Endothelial cell (in vitro differentiated cells): ENCODE data around the gene KIAA1671. TPM values are rescaled to one million over a fixed set of nuclear protein-coding genes. Genes with fewer than 3 reads are reported as not detected.

Experiments
- DNase-seq: peaks from one replicate; pipeline ENCODE4 v3.0.0; 2021; ENCODE audit warnings: low spot score
- H3K27ac Mint-ChIP-seq: one replicate; pipeline ENCODE4 v1.8.0; 2021; ENCODE audit warnings: mixed read lengths, inconsistent platforms; ENCODE audit not compliant: unreplicated experiment
- H3K27me3 Mint-ChIP-seq: one replicate; pipeline ENCODE4 v1.8.0; 2021; ENCODE audit warnings: mild to moderate bottlenecking, moderate library complexity, mixed read lengths, inconsistent platforms; ENCODE audit not compliant: unreplicated experiment
- H3K36me3 Mint-ChIP-seq: one replicate; pipeline ENCODE4 v1.8.0; 2021; ENCODE audit warnings: mild to moderate bottlenecking, low read depth, mixed read lengths, inconsistent platforms; ENCODE audit not compliant: unreplicated experiment
- H3K4me1 Mint-ChIP-seq: one replicate; pipeline ENCODE4 v1.8.0; 2021; ENCODE audit warnings: mild to moderate bottlenecking, mixed read lengths, inconsistent platforms; ENCODE audit not compliant: unreplicated experiment
- H3K4me3 Mint-ChIP-seq: one replicate; pipeline ENCODE4 v1.8.0; 2021; ENCODE audit warnings: mild to moderate bottlenecking, mixed read lengths, inconsistent platforms; ENCODE audit not compliant: unreplicated experiment
- H3K9me3 Mint-ChIP-seq: one replicate; pipeline ENCODE4 v1.8.0; 2021; ENCODE audit warnings: mixed read lengths, inconsistent platforms; ENCODE audit not compliant: unreplicated experiment
- total RNA-seq: library from RNA; stranded (reverse); fragmentation: NEBNext Ultra II Directional; extraction: Animal tissue kit (Norgen Biotek cat#: 25700); gene quantifications from one replicate; pipeline ENCODE4 v1.2.1, GENCODE V29; 2021; ENCODE audit not compliant: unreplicated experiment
- TF ChIP-seq, protein P1 (sequence below): fragments of 200-600 bp; sonication (generic); IDR thresholded peaks from one replicate; pipeline ENCODE4 v1.5.0; 2021; ENCODE audit warnings: antibody characterized with exemption; ENCODE audit not compliant: unreplicated experiment

KIAA1671 gene
- total RNA-seq, 1 donor from 2014 or later = 92.1 TPM

DNA sequence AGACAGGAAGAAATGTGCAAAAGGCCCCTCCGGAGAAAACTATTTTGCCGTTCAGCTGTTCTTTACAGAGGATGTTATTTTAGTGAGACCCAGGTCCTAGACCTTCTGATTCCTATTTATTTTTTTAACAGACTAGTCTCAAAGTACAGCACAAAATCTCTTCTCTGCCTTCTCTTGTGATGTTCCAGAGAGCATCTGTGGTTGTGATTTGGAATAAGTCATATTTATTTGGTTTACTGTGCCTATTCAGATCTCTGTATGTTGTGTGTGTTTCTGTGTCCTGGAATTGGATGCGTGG, 26.1 kb upstream of the KIAA1671 start:
- no peak overlapping the region for H3K4me3 Mint-ChIP-seq
- DNase-seq = no peak
- H3K9me3 Mint-ChIP-seq = no peaks in the 10 kb centered on the region
- H3K36me3 Mint-ChIP-seq = peaks cover 3% of the 10 kb centered on the region
- H3K27me3 Mint-ChIP-seq = peaks cover 3% of the 10 kb centered on the region
- H3K4me1 Mint-ChIP-seq = peaks cover 17% of the 10 kb centered on the region
- H3K27ac Mint-ChIP-seq = peak overlapping the region; percentile 71
- TF ChIP-seq, protein P1, sequence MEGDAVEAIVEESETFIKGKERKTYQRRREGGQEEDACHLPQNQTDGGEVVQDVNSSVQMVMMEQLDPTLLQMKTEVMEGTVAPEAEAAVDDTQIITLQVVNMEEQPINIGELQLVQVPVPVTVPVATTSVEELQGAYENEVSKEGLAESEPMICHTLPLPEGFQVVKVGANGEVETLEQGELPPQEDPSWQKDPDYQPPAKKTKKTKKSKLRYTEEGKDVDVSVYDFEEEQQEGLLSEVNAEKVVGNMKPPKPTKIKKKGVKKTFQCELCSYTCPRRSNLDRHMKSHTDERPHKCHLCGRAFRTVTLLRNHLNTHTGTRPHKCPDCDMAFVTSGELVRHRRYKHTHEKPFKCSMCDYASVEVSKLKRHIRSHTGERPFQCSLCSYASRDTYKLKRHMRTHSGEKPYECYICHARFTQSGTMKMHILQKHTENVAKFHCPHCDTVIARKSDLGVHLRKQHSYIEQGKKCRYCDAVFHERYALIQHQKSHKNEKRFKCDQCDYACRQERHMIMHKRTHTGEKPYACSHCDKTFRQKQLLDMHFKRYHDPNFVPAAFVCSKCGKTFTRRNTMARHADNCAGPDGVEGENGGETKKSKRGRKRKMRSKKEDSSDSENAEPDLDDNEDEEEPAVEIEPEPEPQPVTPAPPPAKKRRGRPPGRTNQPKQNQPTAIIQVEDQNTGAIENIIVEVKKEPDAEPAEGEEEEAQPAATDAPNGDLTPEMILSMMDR = no peak

DNA sequence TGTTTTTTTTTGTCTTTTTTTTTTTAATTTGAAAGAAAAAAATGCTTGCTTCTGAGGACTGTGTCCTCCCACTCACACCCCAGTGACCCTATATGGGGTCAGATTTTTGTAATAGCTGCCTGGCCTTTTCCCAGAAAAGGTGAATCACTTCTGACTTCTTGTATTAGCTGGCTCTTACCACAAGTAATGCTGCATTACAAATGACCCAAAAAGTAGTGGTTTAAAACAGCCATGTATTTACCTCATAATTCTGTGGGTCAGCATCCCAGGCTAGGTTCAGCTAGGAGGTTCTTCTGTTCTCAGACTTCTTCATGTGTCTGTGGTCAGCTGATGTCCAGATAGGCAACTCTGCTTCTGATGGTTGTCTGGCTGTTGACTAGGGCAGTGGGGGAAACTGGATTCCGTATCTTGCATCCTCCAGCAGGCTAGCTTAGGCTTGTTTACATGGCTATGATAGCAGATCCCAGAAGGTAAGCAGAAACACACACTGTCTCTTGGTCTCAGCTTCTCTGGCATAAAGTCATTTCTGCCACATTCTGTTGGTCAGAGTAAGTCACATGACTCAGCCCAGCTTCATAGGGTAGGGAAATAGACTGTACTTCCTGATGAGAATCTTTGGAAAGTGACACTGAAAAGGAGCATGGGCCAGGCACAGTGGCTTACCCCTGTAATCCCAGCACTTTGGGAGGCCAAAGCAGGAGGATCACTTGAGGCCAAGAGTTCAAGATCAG, 25.5 kb upstream of the KIAA1671 start:
- no peak for DNase-seq
- TF ChIP-seq, protein P1 = no peak
- H3K4me1 Mint-ChIP-seq = peaks cover 22% of the 10 kb centered on the region
- no peaks in the 10 kb centered on the region for H3K9me3 Mint-ChIP-seq
- peaks cover 3% of the 10 kb centered on the region for H3K36me3 Mint-ChIP-seq
- peaks cover 3% of the 10 kb centered on the region for H3K27me3 Mint-ChIP-seq
- H3K27ac Mint-ChIP-seq = no peak overlapping the region
- no peak overlapping the region for H3K4me3 Mint-ChIP-seq

- Mint-ChIP-seq H3K36me3 (peaks cover 3% of the 10 kb centered on the region), H3K27me3 (peaks cover 3% of the 10 kb centered on the region), H3K4me3 (no peak overlapping the region), H3K4me1 (peaks cover 22% of the 10 kb centered on the region), H3K27ac (no peak overlapping the region), H3K9me3 (no peaks in the 10 kb centered on the region)
- DNase-seq = no peak
- TF ChIP-seq, protein P1 = no peak
These were observed 24.2 kb upstream of the KIAA1671 start for GRCh38 chr22:24928322-24928721.

DNA sequence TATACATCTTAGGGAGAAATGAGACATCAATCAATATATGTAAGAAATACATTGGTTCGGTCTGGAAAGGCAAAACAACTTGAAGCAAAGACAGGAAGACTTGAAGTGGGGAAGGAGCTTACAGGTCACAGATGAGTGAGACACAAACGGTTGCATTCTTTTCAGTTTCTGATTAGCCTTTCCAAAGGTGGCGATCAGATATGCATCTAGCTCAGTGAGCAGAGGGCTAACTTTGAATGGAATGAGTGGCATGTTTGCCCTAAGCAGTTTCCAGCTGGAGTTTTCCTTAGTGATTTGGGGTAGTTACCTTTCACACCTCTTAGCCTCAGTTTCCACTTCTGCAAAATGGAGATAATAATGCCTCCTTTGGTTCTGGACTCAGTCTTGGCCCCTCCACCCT, 21.8 kb upstream of the KIAA1671 start:
- TF ChIP-seq, protein P1 = no peak
- H3K9me3 Mint-ChIP-seq = no peaks in the 10 kb centered on the region
- no peak overlapping the region for H3K4me3 Mint-ChIP-seq
- peaks cover 3% of the 10 kb centered on the region for H3K36me3 Mint-ChIP-seq
- H3K4me1 Mint-ChIP-seq = peaks cover 18% of the 10 kb centered on the region
- no peak for DNase-seq
- no peak overlapping the region for H3K27ac Mint-ChIP-seq
- H3K27me3 Mint-ChIP-seq = no peaks in the 10 kb centered on the region

- no peaks in the 10 kb centered on the region for H3K9me3 Mint-ChIP-seq
- peaks cover 9% of the 10 kb centered on the region for H3K4me1 Mint-ChIP-seq
- H3K27me3 Mint-ChIP-seq = no peaks in the 10 kb centered on the region
- H3K4me3 Mint-ChIP-seq = no peak overlapping the region
- TF ChIP-seq, protein P1 = no peak
- H3K27ac Mint-ChIP-seq = no peak overlapping the region
- no peaks in the 10 kb centered on the region for H3K36me3 Mint-ChIP-seq
- no peak for DNase-seq
These were observed 16.6 kb upstream of the KIAA1671 start for GRCh38 chr22:24935771-24936483.
